NCI-H510A (cell line): ENCODE results near the gene PDE4D.
"Not testable (repeated sequence)": the region's sequence is repeated elsewhere in the genome, so short reads cannot be mapped to it uniquely, and the experiment has no call there.

Experiments
- DNase-seq: peaks from one replicate; lab custom pipeline; 2025; lab: John Stamatoyannopoulos, UW

PDE4D gene

GRCh38 chr5:59799668-59800346 lies 93.7 kb downstream of the PDE4D start:
- no peak for DNase-seq

- DNase-seq, result no peak
Observed at GRCh38 chr5:59798862-59799667, 94.5 kb downstream of the PDE4D start.

- no peak for DNase-seq
Observed at GRCh38 chr5:59795141-59795540, 98.4 kb downstream of the PDE4D start.

- DNase-seq, result no peak
Observed at GRCh38 chr5:59792983-59793585, 100.4 kb downstream of the PDE4D start.

- no peak for DNase-seq
Observed at GRCh38 chr5:59791617-59792016, 101.9 kb downstream of the PDE4D start.

- DNase-seq, result no peak
Observed at GRCh38 chr5:59790776-59791475, 102.6 kb downstream of the PDE4D start.

- DNase-seq, result no peak
Observed at GRCh38 chr5:59790376-59790775, 103.2 kb downstream of the PDE4D start.

GRCh38 chr5:59789894-59790293 lies 103.6 kb downstream of the PDE4D start:
- no peak for DNase-seq

- no peak for DNase-seq
Observed at GRCh38 chr5:59789197-59789596, 104.3 kb downstream of the PDE4D start.

- no peak for DNase-seq
Observed at GRCh38 chr5:59786334-59786805, 107.2 kb downstream of the PDE4D start.

- no peak for DNase-seq
Observed at GRCh38 chr5:59785676-59786333, 107.7 kb downstream of the PDE4D start.

- not testable (repeated sequence) for DNase-seq
Observed at GRCh38 chr5:59784708-59785107, 108.8 kb downstream of the PDE4D start.

- DNase-seq, result no peak
Observed at GRCh38 chr5:59783264-59783663, 110.3 kb downstream of the PDE4D start.

- DNase-seq, result no peak
Observed at GRCh38 chr5:59782856-59783255, 110.7 kb downstream of the PDE4D start.

GRCh38 chr5:59779453-59779852 lies 114.1 kb downstream of the PDE4D start:
- DNase-seq, result no peak

GRCh38 chr5:59777028-59777427 lies 116.5 kb downstream of the PDE4D start:
- DNase-seq, result no peak

- no peak for DNase-seq
Observed at GRCh38 chr5:59773294-59773693, 120.2 kb downstream of the PDE4D start.

GRCh38 chr5:59772757-59773156 lies 120.8 kb downstream of the PDE4D start:
- no peak for DNase-seq

- DNase-seq, result no peak
Observed at GRCh38 chr5:59772206-59772605, 121.3 kb downstream of the PDE4D start.

- DNase-seq, result no peak
Observed at GRCh38 chr5:59770953-59771352, 122.6 kb downstream of the PDE4D start.

GRCh38 chr5:59769832-59770231 lies 123.7 kb downstream of the PDE4D start:
- DNase-seq, result no peak

- no peak for DNase-seq
Observed at GRCh38 chr5:59769041-59769360, 124.5 kb downstream of the PDE4D start.
